Gastroesophageal sphincter (tissue), 4 donors: Measurements from ENCODE around the gene PBX3. TPM values are rescaled to one million over a fixed set of nuclear protein-coding genes. Genes with fewer than 3 reads are reported as not detected.

Experiments used
- ATAC-seq: fragments of 150-250 bp; one replicate; pipeline ENCODE4 v1.9.1; 2016; ENCODE audit warnings: mild to moderate bottlenecking, moderate library complexity
- H3K27ac ChIP-seq, 4 donors: fragments of 200-600 bp; sonication (generic) in 3 of 4; 1 replicate in 3 of 4; 2 replicates in 1 of 4; pipeline ENCODE4 v1.5.1; 2016 to 2019
- H3K27me3 ChIP-seq: fragments of 200-600 bp; sonication (generic); one replicate; pipeline ENCODE4 v1.5.1; 2019
- H3K36me3 ChIP-seq, 2 donors: fragments of 200-600 bp; sonication (generic); one replicate each; pipeline ENCODE4 v1.5.1; 2019; ENCODE audit warnings: control low read depth in 1 of 2
- H3K4me1 ChIP-seq, 3 donors: fragments of 200-600 bp; sonication (generic); 1 replicate in 2 of 3; 2 replicates in 1 of 3; pipeline ENCODE4 v1.5.1; 2016 to 2019; ENCODE audit warnings: control low read depth in 2 of 3
- H3K4me3 ChIP-seq, 2 donors: fragments of 200-600 bp; sonication (generic); one replicate each; pipeline ENCODE4 v1.5.1; 2019; ENCODE audit warnings: mild to moderate bottlenecking in 1 of 2, moderate library complexity in 1 of 2
- H3K9me3 ChIP-seq, 3 donors: fragments of 200-600 bp; sonication (generic); one replicate each; pipeline ENCODE4 v1.5.1; 2017 to 2019; ENCODE audit warnings: control low read depth in 2 of 3
- EP300 ChIP-seq: sonication (generic); formaldehyde crosslinking; IDR thresholded peaks from one replicate; pipeline ENCODE4 v1.6.1; 2017; ENCODE audit warnings: antibody characterized with exemption, mild to moderate bottlenecking
- POLR2A ChIP-seq, 2 donors: fragments of 450-650 bp; IDR thresholded peaks; one replicate each; pipeline ENCODE4 v1.6.1; 2017; ENCODE audit warnings: antibody characterized with exemption in 2 of 2, mild to moderate bottlenecking in 2 of 2, moderate library complexity in 1 of 2
- POLR2AphosphoS5 ChIP-seq: sonication (generic); formaldehyde crosslinking; IDR thresholded peaks from one replicate; pipeline ENCODE4 v1.6.1; 2017; ENCODE audit warnings: antibody characterized with exemption
- WGBS, 2 donors: methylation state at CpG; one replicate each; pipeline ENCODE4 v1.1.5; 2018; ENCODE audit warnings: low coverage in 1 of 2; 5-methylcytosine and 5-hydroxymethylcytosine counted together
- total RNA-seq, 4 donors: library from RNA; depleted of rRNA; stranded (reverse); fragments of >200 nt; gene quantifications; one replicate each; pipeline ENCODE4 v1.1.0, GENCODE V29; 2016
- TF ChIP-seq, protein P1 (sequence below), 4 experiments: fragments of 200-600 bp in 2 of 4; fragments of 450-650 bp in 2 of 4; sonication (generic) in 1 of 4; IDR thresholded peaks; one replicate each; pipeline ENCODE4 v1.5.1; 2017 to 2019; ENCODE audit warnings: antibody characterized with exemption in 4 of 4, mild to moderate bottlenecking in 2 of 4, moderate library complexity in 2 of 4

Gene PBX3
- total RNA-seq, 4 donors from 2014 or later = 59.9 to 81.4 (median 71.8) TPM

- 80 to 92% methylated on average over 14 to 15 of the region's 15 CpGs for WGBS, 2 donors
Observed at GRCh38 chr9:125993466-125993865, 246.3 kb downstream of the PBX3 start.

GRCh38 chr9:125994066-125994943 is 247.1 kb downstream of the PBX3 start:
- Histone ChIP-seq H3K4me3 (no peak overlapping the region), H3K27me3 (peaks cover 5% of the 10 kb centered on the region), H3K4me1 (no peaks in the 10 kb centered on the region), H3K9me3 (no peaks in the 10 kb centered on the region), H3K36me3 (no peaks in the 10 kb centered on the region), H3K27ac (no peak overlapping the region)
- TF ChIP-seq EP300 (no peak), POLR2A (IDR thresholded peaks at IDR 0.05) (no peak), POLR2AphosphoS5 (no peak)
- TF ChIP-seq, protein P1, sequence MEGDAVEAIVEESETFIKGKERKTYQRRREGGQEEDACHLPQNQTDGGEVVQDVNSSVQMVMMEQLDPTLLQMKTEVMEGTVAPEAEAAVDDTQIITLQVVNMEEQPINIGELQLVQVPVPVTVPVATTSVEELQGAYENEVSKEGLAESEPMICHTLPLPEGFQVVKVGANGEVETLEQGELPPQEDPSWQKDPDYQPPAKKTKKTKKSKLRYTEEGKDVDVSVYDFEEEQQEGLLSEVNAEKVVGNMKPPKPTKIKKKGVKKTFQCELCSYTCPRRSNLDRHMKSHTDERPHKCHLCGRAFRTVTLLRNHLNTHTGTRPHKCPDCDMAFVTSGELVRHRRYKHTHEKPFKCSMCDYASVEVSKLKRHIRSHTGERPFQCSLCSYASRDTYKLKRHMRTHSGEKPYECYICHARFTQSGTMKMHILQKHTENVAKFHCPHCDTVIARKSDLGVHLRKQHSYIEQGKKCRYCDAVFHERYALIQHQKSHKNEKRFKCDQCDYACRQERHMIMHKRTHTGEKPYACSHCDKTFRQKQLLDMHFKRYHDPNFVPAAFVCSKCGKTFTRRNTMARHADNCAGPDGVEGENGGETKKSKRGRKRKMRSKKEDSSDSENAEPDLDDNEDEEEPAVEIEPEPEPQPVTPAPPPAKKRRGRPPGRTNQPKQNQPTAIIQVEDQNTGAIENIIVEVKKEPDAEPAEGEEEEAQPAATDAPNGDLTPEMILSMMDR (IDR thresholded peaks at IDR 0.05) = no peak
- ATAC-seq = no peak
- WGBS, 2 donors = no CpG with 5 or more reads among the region's 19 CpGs

More at GRCh38 chr9:125993466-125993865, 246.3 kb downstream of the PBX3 start:
- H3K27me3 ChIP-seq = peaks cover 5% of the 10 kb centered on the region
- H3K9me3 ChIP-seq = no peaks in the 10 kb centered on the region
- H3K4me1 ChIP-seq = no peaks in the 10 kb centered on the region
- ATAC-seq = no peak
- no peak overlapping the region for H3K4me3 ChIP-seq
- TF ChIP-seq, protein P1 (IDR thresholded peaks at IDR 0.05) = no peak
- no peak for TF ChIP-seq EP300
- no peak for TF ChIP-seq POLR2A (IDR thresholded peaks at IDR 0.05)
- TF ChIP-seq POLR2AphosphoS5 = no peak
- H3K36me3 ChIP-seq = no peaks in the 10 kb centered on the region
- no peak overlapping the region for H3K27ac ChIP-seq

DNA sequence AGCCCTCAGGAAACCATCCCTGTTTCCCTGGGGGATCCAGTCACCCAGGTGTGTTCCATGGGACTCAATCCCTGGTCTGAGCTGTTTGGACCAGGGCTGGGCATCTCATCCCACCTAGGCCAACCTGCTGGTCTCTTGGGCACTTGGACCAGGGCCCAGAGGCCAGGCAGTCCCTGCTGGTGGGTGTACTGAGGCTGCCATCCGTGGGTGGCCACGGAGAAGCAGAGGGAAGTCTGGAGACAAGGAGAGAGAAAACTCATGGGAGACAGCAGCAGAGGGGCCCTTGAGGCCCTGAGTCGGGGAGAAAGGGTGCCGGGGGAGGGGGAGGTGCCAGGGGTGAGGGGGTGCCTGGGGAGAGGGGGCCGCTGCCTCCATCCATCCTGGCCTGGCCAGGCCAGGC is 247.8 kb downstream of the PBX3 start:
- peaks cover 5% of the 10 kb centered on the region for H3K27me3 ChIP-seq
- H3K4me1 ChIP-seq = no peaks in the 10 kb centered on the region
- no peaks in the 10 kb centered on the region for H3K36me3 ChIP-seq
- WGBS, 2 donors = no CpG with 5 or more reads among the region's 5 CpGs
- ATAC-seq = no peak
- H3K27ac ChIP-seq = no peak overlapping the region
- no peak overlapping the region for H3K4me3 ChIP-seq
- TF ChIP-seq EP300 = no peak
- no peak for TF ChIP-seq POLR2AphosphoS5
- TF ChIP-seq, protein P1 (IDR thresholded peaks at IDR 0.05) = no peak
- TF ChIP-seq POLR2A (IDR thresholded peaks at IDR 0.05) = no peak
- no peaks in the 10 kb centered on the region for H3K9me3 ChIP-seq

- H3K36me3 ChIP-seq = no peaks in the 10 kb centered on the region
- H3K27ac ChIP-seq = no peak overlapping the region
- no peak for TF ChIP-seq POLR2AphosphoS5
- no peak for TF ChIP-seq EP300
- TF ChIP-seq, protein P1 (IDR thresholded peaks at IDR 0.05) = no peak
- no peak for TF ChIP-seq POLR2A (IDR thresholded peaks at IDR 0.05)
- no peak for ATAC-seq
- 60 to 94% methylated on average over 1 to 3 of the region's 10 CpGs for WGBS, 2 donors
- H3K27me3 ChIP-seq = peaks cover 5% of the 10 kb centered on the region
- H3K4me3 ChIP-seq = no peak overlapping the region
- no peaks in the 10 kb centered on the region for H3K4me1 ChIP-seq
- no peaks in the 10 kb centered on the region for H3K9me3 ChIP-seq
Observed at GRCh38 chr9:125995706-125996105, 248.5 kb downstream of the PBX3 start.

GRCh38 chr9:125996791-125997190 is 249.6 kb downstream of the PBX3 start:
- TF ChIP-seq, protein P1 (IDR thresholded peaks at IDR 0.05) = no peak
- TF ChIP-seq POLR2A (IDR thresholded peaks at IDR 0.05) (no peak), EP300 (no peak), POLR2AphosphoS5 (no peak)
- no peak for ATAC-seq
- no peak overlapping the region for H3K4me3 ChIP-seq
- H3K4me1 ChIP-seq = no peaks in the 10 kb centered on the region
- 90 to 91% methylated on average over 2 to 8 of the region's 10 CpGs for WGBS, 2 donors
- H3K27me3 ChIP-seq = peaks cover 5% of the 10 kb centered on the region
- H3K36me3 ChIP-seq = no peaks in the 10 kb centered on the region
- no peaks in the 10 kb centered on the region for H3K9me3 ChIP-seq
- no peak overlapping the region for H3K27ac ChIP-seq
